T-cell (primary cell): ENCODE data around the gene IRF3. TPM values are rescaled to one million over a fixed set of nuclear protein-coding genes. Genes with fewer than 3 reads are reported as not detected.
A peak's percentile ranks its signal among the peaks of the same experiment; 100 is the strongest.

Experiments used
- ATAC-seq, 4 experiments: fragments of 200-7000 bp in 3 of 4; fragments of 150-1000 bp in 1 of 4; cut with Tn5 transposase; replicated peaks in 1 of 4; 1 replicate in 3 of 4; 2 replicates in 1 of 4; pipeline ENCODE4 v1.10.0; 2021; ENCODE audit warnings: moderate library complexity in 3 of 4, mild to moderate bottlenecking in 2 of 4, moderate number of reproducible peaks in 1 of 4
- CTCF ChIA-PET, 2 donors: fragments of 300-600 bp; sonication (Branson Sonifier 250); formaldehyde crosslinking; loops; one replicate each; lab custom pipeline; 2022; ENCODE audit warnings: antibody characterized with exemption in 2 of 2; lab: Charles Lee
- POLR2A ChIA-PET, 2 donors: fragments of 300-600 bp; sonication (Branson Sonifier 250); formaldehyde crosslinking; loops; one replicate each; lab custom pipeline; 2022; ENCODE audit warnings: antibody characterized with exemption in 2 of 2; lab: Charles Lee
- DNase-seq, 35 experiments: peaks; one replicate each; pipeline versions ENCODE4 v3.0.0 to v3.0.0-alpha.2; 2013 to 2023
- H3K27ac ChIP-seq: one replicate; pipeline ENCODE4 v1.5.1; 2013; ENCODE audit warnings: low read length
- H3K27me3 ChIP-seq, 2 experiments: replicated peaks in 1 of 2; 1 replicate in 1 of 2; 2 replicates in 1 of 2; pipeline versions ENCODE4 v1.6.1 to v1.7.0; 2013; ENCODE audit warnings: low read length in 1 of 2, mixed read lengths in 1 of 2; ENCODE audit not compliant: control insufficient read depth in 2 of 2, insufficient read depth in 2 of 2; ENCODE audit errors: extremely low read depth in 1 of 2
- H3K36me3 ChIP-seq, 2 donors: 1 replicate in 1 of 2; 2 replicates in 1 of 2; pipeline versions ENCODE4 v1.6.1 to v1.7.0; 2013; ENCODE audit warnings: low read length in 1 of 2; ENCODE audit not compliant: control insufficient read depth in 2 of 2, insufficient read depth in 1 of 2; ENCODE audit errors: extremely low read depth in 1 of 2
- H3K4me1 ChIP-seq, 2 experiments: 1 replicate in 1 of 2; 2 replicates in 1 of 2; pipeline versions ENCODE4 v1.6.1 to v1.7.0; 2013; ENCODE audit warnings: low read length in 2 of 2, mixed read lengths in 1 of 2; ENCODE audit not compliant: insufficient read depth in 2 of 2, control insufficient read depth in 1 of 2; ENCODE audit errors: extremely low read depth in 1 of 2
- H3K4me3 ChIP-seq, 2 donors: 1 replicate in 1 of 2; 2 replicates in 1 of 2; pipeline versions ENCODE4 v1.5.1 to v1.7.0; 2013; ENCODE audit warnings: mild to moderate bottlenecking in 2 of 2, low read length in 1 of 2, moderate library complexity in 1 of 2; ENCODE audit not compliant: control insufficient read depth in 1 of 2; ENCODE audit errors: extremely low read depth in 1 of 2
- H3K9me3 ChIP-seq: 2 replicates; pipeline ENCODE4 v1.7.0; 2013
- H3K27ac Mint-ChIP-seq, 2 donors: one replicate each; pipeline ENCODE4 v1.8.0; 2020 to 2021; ENCODE audit warnings: mild to moderate bottlenecking in 2 of 2, mixed read lengths in 2 of 2
- H3K27me3 Mint-ChIP-seq, 2 donors: one replicate each; pipeline ENCODE4 v1.8.0; 2021 to 2022; ENCODE audit warnings: mixed read lengths in 2 of 2
- H3K36me3 Mint-ChIP-seq: one replicate; pipeline ENCODE4 v1.8.0; 2021; ENCODE audit warnings: mixed read lengths
- H3K4me1 Mint-ChIP-seq, 3 donors: one replicate each; pipeline ENCODE4 v1.8.0; 2020 to 2022; ENCODE audit warnings: mixed read lengths in 3 of 3, mild to moderate bottlenecking in 1 of 3
- H3K4me3 Mint-ChIP-seq, 3 donors: one replicate each; pipeline ENCODE4 v1.8.0; 2020 to 2022; ENCODE audit warnings: mild to moderate bottlenecking in 3 of 3, mixed read lengths in 3 of 3, moderate library complexity in 3 of 3
- H3K9me3 Mint-ChIP-seq, 3 donors: one replicate each; pipeline ENCODE4 v1.8.0; 2020 to 2022; ENCODE audit warnings: mixed read lengths in 3 of 3
- WGBS: methylation state at CpG from one replicate; pipeline ENCODE4 v1.1.5; 2013; ENCODE audit warnings: missing lambda C conversion rate; ENCODE audit not compliant: insufficient coverage; 5-methylcytosine and 5-hydroxymethylcytosine counted together
- total RNA-seq, 35 experiments: library from RNA in 6 of 35; stranded (reverse) in 6 of 35; fragments of 120-200 nt in 1 of 35; gene quantifications; one replicate each; pipeline versions ENCODE4 v1.2.1 to v1.2.4 and lab custom pipeline; 2013 to 2026

The IRF3 gene
- total RNA-seq (100 to 1,000 TPM; 191 to 376 (median 350) TPM), total RNA-seq (lab: John Stamatoyannopoulos, UW) (21.7 to 210 (median 92.5) reads per million in 29 experiments)
- total RNA-seq (2013) = 177 TPM

GRCh38 chr19:49665351-49666119, at the start of gene IRF3, which contains the start of gene BCL2L12:
IRF3 (minus strand) TSS chr19:49665857; CDS start chr19:49664838, 1,019 bp downstream.
BCL2L12 (plus strand) TSS chr19:49665933; CDS start chr19:49666693, 760 bp downstream.
- ChIA-PET POLR2A (interaction anchor here (0.7 to 1.8 kb wide), 4 partner anchors 11 to 30 kb away, joined by 3 to 6 read pairs (median 4); partner anchors contain the start of gene RRAS (in 1 of the 2)), CTCF (interaction anchor here in 1 of 2 donors (0.5 to 3.2 kb wide), 6 partner anchors 10 to 76 kb away, joined by 3 to 30 read pairs (median 4); partner anchors contain the start of genes PRMT1, RRAS and SCAF1)
- Histone ChIP-seq H3K9me3 (no peaks in the 10 kb centered on the region), H3K4me3 (peak within 1 kb of the TSS; percentile 93), H3K36me3 (peaks cover 7 to 32% of the 10 kb centered on the region in 2 donors), H3K4me1 (peaks cover 4 to 46% of the 10 kb centered on the region in 2 experiments), H3K27ac (peak within 1 kb of the TSS; percentile 78), H3K27me3 (no peaks in the 10 kb centered on the region)
- peak within 1 kb of the TSS; percentile 100 for H3K27ac Mint-ChIP-seq
- peak within 1 kb of the TSS; percentile 93 to 100 (median 99) for H3K4me3 Mint-ChIP-seq
- WGBS = under 1% methylated on average over 43 of the region's 50 CpGs
- peaks cover 4% of the 10 kb centered on the region for H3K36me3 Mint-ChIP-seq
- DNase-seq = peak; percentile 97 to 100 (median 99)
- H3K27me3 Mint-ChIP-seq = no peaks in the 10 kb centered on the region
- peaks cover 36 to 48% (median 37%) of the 10 kb centered on the region in 3 donors for H3K4me1 Mint-ChIP-seq
- ATAC-seq = peak; percentile 81 to 85 (median 82)
- H3K9me3 Mint-ChIP-seq = no peaks in the 10 kb centered on the region

- Histone ChIP-seq H3K4me1 (peaks cover 0 to 16% of the 10 kb centered on the region in 2 experiments), H3K36me3 (no peaks in the 10 kb centered on the region), H3K27me3 (peaks cover 0 to 12% of the 10 kb centered on the region in 2 experiments), H3K9me3 (no peaks in the 10 kb centered on the region), H3K4me3 (no peak overlapping the region), H3K27ac (no peak overlapping the region)
- CTCF ChIA-PET = no interaction called here
- peaks cover 9 to 12% (median 10%) of the 10 kb centered on the region in 3 donors for H3K4me1 Mint-ChIP-seq
- peaks cover 3% of the 10 kb centered on the region for H3K36me3 Mint-ChIP-seq
- ATAC-seq (no peak), DNase-seq (no peak)
- peaks cover 5 to 7% of the 10 kb centered on the region in 2 donors for H3K27me3 Mint-ChIP-seq
- H3K4me3 Mint-ChIP-seq = no peak overlapping the region
- 95% methylated on average over 6 of the region's 8 CpGs for WGBS
- POLR2A ChIA-PET = no interaction called here
- H3K27ac Mint-ChIP-seq = no peak overlapping the region
- no peaks in the 10 kb centered on the region for H3K9me3 Mint-ChIP-seq
Observed at GRCh38 chr19:49713236-49713845, 47.7 kb upstream of the IRF3 start.

- H3K9me3 Mint-ChIP-seq = no peaks in the 10 kb centered on the region
- H3K4me3 ChIP-seq = no peak overlapping the region
- peaks cover 3% of the 10 kb centered on the region for H3K36me3 Mint-ChIP-seq
- peaks cover 0 to 7% of the 10 kb centered on the region in 2 experiments for H3K4me1 ChIP-seq
- ChIA-PET CTCF (no interaction called here), POLR2A (no interaction called here)
- H3K27ac ChIP-seq = no peak overlapping the region
- H3K36me3 ChIP-seq = no peaks in the 10 kb centered on the region
- ATAC-seq (no peak), DNase-seq (no peak)
- H3K4me1 Mint-ChIP-seq = peaks cover 4 to 8% (median 6%) of the 10 kb centered on the region in 3 donors
- no peak overlapping the region for H3K4me3 Mint-ChIP-seq
- peaks cover 0 to 15% of the 10 kb centered on the region in 2 experiments for H3K27me3 ChIP-seq
- H3K27ac Mint-ChIP-seq = no peak overlapping the region
- 93% methylated on average over 8 of the region's 20 CpGs for WGBS
- no peaks in the 10 kb centered on the region for H3K9me3 ChIP-seq
- peaks cover 5 to 7% of the 10 kb centered on the region in 2 donors for H3K27me3 Mint-ChIP-seq
Observed at GRCh38 chr19:49712397-49712859, 46.8 kb upstream of the IRF3 start.

GRCh38 chr19:49710372-49710951, 44.8 kb upstream of the IRF3 start:
- H3K27me3 ChIP-seq = peaks cover 0 to 28% of the 10 kb centered on the region in 2 experiments
- no peak overlapping the region for H3K27ac ChIP-seq
- Mint-ChIP-seq H3K27me3 (peaks cover 5 to 7% of the 10 kb centered on the region in 2 donors), H3K4me1 (peaks cover 0 to 2% (median 0%) of the 10 kb centered on the region in 3 donors), H3K27ac (no peak overlapping the region), H3K4me3 (no peak overlapping the region), H3K36me3 (peaks cover 3% of the 10 kb centered on the region), H3K9me3 (no peaks in the 10 kb centered on the region)
- H3K4me1 ChIP-seq = no peaks in the 10 kb centered on the region
- no peaks in the 10 kb centered on the region for H3K36me3 ChIP-seq
- POLR2A ChIA-PET = no interaction called here
- H3K9me3 ChIP-seq = no peaks in the 10 kb centered on the region
- H3K4me3 ChIP-seq = no peak overlapping the region
- DNase-seq = no peak
- ATAC-seq = no peak
- CTCF ChIA-PET = no interaction called here
- 93% methylated on average over 17 of the region's 20 CpGs for WGBS

- H3K9me3 Mint-ChIP-seq = no peaks in the 10 kb centered on the region
- CTCF ChIA-PET = no interaction called here
- H3K4me1 Mint-ChIP-seq = no peaks in the 10 kb centered on the region
- H3K4me3 Mint-ChIP-seq = no peak overlapping the region
- ATAC-seq = no peak
- H3K36me3 Mint-ChIP-seq = peaks cover 3% of the 10 kb centered on the region
- POLR2A ChIA-PET = no interaction called here
- H3K27me3 Mint-ChIP-seq = peaks cover 7 to 12% of the 10 kb centered on the region in 2 donors
- no peak overlapping the region for H3K27ac Mint-ChIP-seq
- H3K36me3 ChIP-seq = no peaks in the 10 kb centered on the region
- no peak overlapping the region for H3K4me3 ChIP-seq
- H3K4me1 ChIP-seq = no peaks in the 10 kb centered on the region
- DNase-seq = no peak
- no peak overlapping the region for H3K27ac ChIP-seq
- H3K9me3 ChIP-seq = no peaks in the 10 kb centered on the region
- 90% methylated on average over 16 of the region's 16 CpGs for WGBS
- H3K27me3 ChIP-seq = peaks cover 0 to 46% of the 10 kb centered on the region in 2 experiments
Observed at GRCh38 chr19:49705919-49706318, 40.3 kb upstream of the IRF3 start.
